ENCODE data around the gene GPR21. TPM values are rescaled to one million over a fixed set of nuclear protein-coding genes. Genes with fewer than 3 reads are reported as not detected.

The GPR21 gene
- total and polyA plus RNA-seq, 7 experiments from 2014 or later = 1.1 to 2.4 (median 1.8) TPM; not detected in 3

GRCh38 chr9:123081824-123082223, 48.4 kb downstream of the GPR21 start:
- H3K4me1 Mint-ChIP-seq = peaks cover 0 to 5% (median 0%) of the 10 kb centered on the region in 7 donors
- H3K4me1 ChIP-seq (ENCODE audit: control insufficient read depth in 2 of 2, insufficient read depth in 2 of 2, low read length in 2 of 2) = no peaks in the 10 kb centered on the region
- H3K36me3 Mint-ChIP-seq = peaks cover 5 to 48% (median 14%) of the 10 kb centered on the region in 5 donors
- ChIA-PET POLR2A (no interaction called here), CTCF (interaction anchor here (0.7 to 4.2 kb wide), 5 partner anchors 184 to 278 kb away, joined by 3 to 38 read pairs (median 3); no protein-coding TSS in a partner anchor)
- H3K4me3 ChIP-seq (ENCODE audit: low read length) = no peak overlapping the region
- no peaks in the 10 kb centered on the region for H3K27me3 Mint-ChIP-seq
- H3K4me3 Mint-ChIP-seq = no peak overlapping the region
- no peak overlapping the region for H3K27ac ChIP-seq (ENCODE audit: low read depth, low read length)
- H3K27me3 ChIP-seq (ENCODE audit: control insufficient read depth in 2 of 2, insufficient read depth in 2 of 2, low read length in 2 of 2) = no peaks in the 10 kb centered on the region
- peak; percentile 32 for ATAC-seq
- no peaks in the 10 kb centered on the region for H3K9me3 ChIP-seq (ENCODE audit: control insufficient read depth in 2 of 3, low read length in 3 of 3)
- H3K9me3 Mint-ChIP-seq = no peaks in the 10 kb centered on the region
- peak in 6 of 9 donors; percentile 15 to 38 (median 30) for DNase-seq
- no peak overlapping the region for H3K27ac Mint-ChIP-seq
- peaks cover 0 to 60% (median 0%) of the 10 kb centered on the region in 3 experiments for H3K36me3 ChIP-seq (ENCODE audit: control insufficient read depth in 2 of 3, insufficient read depth in 3 of 3, low read length in 3 of 3)
- intact Hi-C loops (cut with micrococcal nuclease) = loop anchor here (1.0 to 10.0 kb wide), 2 partner anchors 143 to 268 kb away; no protein-coding TSS in a partner anchor

DNA sequence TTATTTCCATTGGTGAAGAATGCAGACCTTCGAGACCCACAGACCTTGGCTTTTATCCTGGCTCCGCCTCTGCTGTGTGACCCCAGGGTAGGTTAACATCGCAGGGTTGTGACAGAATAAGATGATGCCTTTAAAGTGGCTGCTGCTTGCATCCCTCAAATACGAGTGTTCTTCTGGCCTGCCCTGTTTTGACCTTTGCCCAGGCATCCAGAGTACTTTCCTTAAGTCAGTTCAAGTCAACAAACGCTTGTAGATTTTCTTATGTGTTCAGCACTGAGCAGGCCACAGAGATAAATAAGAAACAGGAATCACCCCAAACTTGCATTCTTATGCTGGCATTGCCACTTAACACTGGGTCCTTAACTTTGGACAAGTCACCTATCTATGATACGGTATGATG, 50.2 kb downstream of the GPR21 start:
- Histone ChIP-seq H3K4me3 (ENCODE audit: low read length) (no peak overlapping the region), H3K4me1 (ENCODE audit: control insufficient read depth in 2 of 2, insufficient read depth in 2 of 2, low read length in 2 of 2) (no peaks in the 10 kb centered on the region), H3K36me3 (ENCODE audit: control insufficient read depth in 2 of 3, insufficient read depth in 3 of 3, low read length in 3 of 3) (peaks cover 0 to 69% (median 0%) of the 10 kb centered on the region in 3 experiments), H3K9me3 (ENCODE audit: control insufficient read depth in 2 of 3, low read length in 3 of 3) (no peaks in the 10 kb centered on the region), H3K27ac (ENCODE audit: low read depth, low read length) (no peak overlapping the region), H3K27me3 (ENCODE audit: control insufficient read depth in 2 of 2, insufficient read depth in 2 of 2, low read length in 2 of 2) (no peaks in the 10 kb centered on the region)
- Mint-ChIP-seq H3K27ac (no peak overlapping the region), H3K4me3 (no peak overlapping the region), H3K4me1 (peaks cover 0 to 5% (median 0%) of the 10 kb centered on the region in 7 donors), H3K27me3 (no peaks in the 10 kb centered on the region), H3K9me3 (no peaks in the 10 kb centered on the region), H3K36me3 (peaks cover 7 to 39% (median 12%) of the 10 kb centered on the region in 5 donors)
- POLR2A ChIA-PET = no interaction called here
- ATAC-seq = no peak
- intact Hi-C loops (cut with micrococcal nuclease) = loop anchor here in 1 of 2 donors (10.0 kb wide), 1 partner anchor 141 kb away; no protein-coding TSS in a partner anchor
- CTCF ChIA-PET = no interaction called here
- no peak for DNase-seq

GRCh38 chr9:123084256-123084655, 50.8 kb downstream of the GPR21 start:
- Mint-ChIP-seq H3K27ac (no peak overlapping the region), H3K36me3 (peaks cover 8 to 40% (median 11%) of the 10 kb centered on the region in 5 donors), H3K27me3 (no peaks in the 10 kb centered on the region), H3K4me1 (peaks cover 0 to 5% (median 0%) of the 10 kb centered on the region in 7 donors), H3K9me3 (no peaks in the 10 kb centered on the region), H3K4me3 (no peak overlapping the region)
- H3K27me3 ChIP-seq (ENCODE audit: control insufficient read depth in 2 of 2, insufficient read depth in 2 of 2, low read length in 2 of 2) = no peaks in the 10 kb centered on the region
- H3K36me3 ChIP-seq (ENCODE audit: control insufficient read depth in 2 of 3, insufficient read depth in 3 of 3, low read length in 3 of 3) = peaks cover 0 to 71% (median 0%) of the 10 kb centered on the region in 3 experiments
- ChIA-PET POLR2A (interaction anchor here (0.8 kb wide), 1 partner anchor 29 kb away, joined by 3 read pairs; no protein-coding TSS in a partner anchor), CTCF (no interaction called here)
- no peak for DNase-seq
- H3K9me3 ChIP-seq (ENCODE audit: control insufficient read depth in 2 of 3, low read length in 3 of 3) = no peaks in the 10 kb centered on the region
- no peak overlapping the region for H3K4me3 ChIP-seq (ENCODE audit: low read length)
- intact Hi-C loops (cut with micrococcal nuclease) = loop anchor here in 1 of 2 donors (10.0 kb wide), 1 partner anchor 141 kb away; no protein-coding TSS in a partner anchor
- H3K4me1 ChIP-seq (ENCODE audit: control insufficient read depth in 2 of 2, insufficient read depth in 2 of 2, low read length in 2 of 2) = no peaks in the 10 kb centered on the region
- H3K27ac ChIP-seq (ENCODE audit: low read depth, low read length) = no peak overlapping the region
- no peak for ATAC-seq

Other genes with a start within 250 kb of the GPR21 start
- not detected for gene OR5C1, start 244.7 kb upstream of the GPR21 start, total RNA-seq
- gene OR5C1, start 244.7 kb upstream of the GPR21 start, polyA plus RNA-seq = not detected
- not detected for gene OR1K1, start 233.5 kb upstream of the GPR21 start, total RNA-seq
- not detected for gene OR1K1, start 233.5 kb upstream of the GPR21 start, polyA plus RNA-seq
- 10 to 100 TPM; 13.6 to 25.8 (median 18.1) TPM for gene PDCL, start 205.1 kb upstream of the GPR21 start, total RNA-seq
- 10 to 100 TPM in 1 of 2 donors, 1 to 10 TPM in 1; 8.8 to 10.5 TPM for gene PDCL, start 205.1 kb upstream of the GPR21 start, polyA plus RNA-seq
- gene RC3H2, start 128.3 kb upstream of the GPR21 start, total RNA-seq = 10 to 100 TPM; 52.3 to 66.4 (median 57.0) TPM
- gene RC3H2, start 128.3 kb upstream of the GPR21 start, polyA plus RNA-seq = 10 to 100 TPM; 18.7 to 25.3 TPM
- 10 to 100 TPM in 3 of 5 experiments, 1 to 10 TPM in 2; 3.7 to 17.8 (median 14.4) TPM for gene ZBTB6, start 120.3 kb upstream of the GPR21 start, total RNA-seq
- gene ZBTB6, start 120.3 kb upstream of the GPR21 start, polyA plus RNA-seq = 1 to 10 TPM; 2.0 to 2.8 TPM
- gene ZBTB26, start 102.2 kb upstream of the GPR21 start, total RNA-seq = 10 to 100 TPM in 2 of 5 experiments, 1 to 10 TPM in 3; 4.6 to 11.0 (median 8.6) TPM
- gene ZBTB26, start 102.2 kb upstream of the GPR21 start, polyA plus RNA-seq = 1 to 10 TPM; 1.1 to 1.2 TPM
- 10 to 100 TPM; 33.8 to 45.7 (median 45.0) TPM for gene RABGAP1, start 92.6 kb upstream of the GPR21 start, total RNA-seq
- 10 to 100 TPM; 25.5 to 28.5 TPM for gene RABGAP1, start 92.6 kb upstream of the GPR21 start, polyA plus RNA-seq
- gene STRBP, start 234.9 kb downstream of the GPR21 start, total RNA-seq = 10 to 100 TPM; 14.5 to 28.8 (median 17.5) TPM
- 10 to 100 TPM; 20.6 to 22.3 TPM for gene STRBP, start 234.9 kb downstream of the GPR21 start, polyA plus RNA-seq